OCI-LY7 (cell line): ENCODE results near the gene NCF4. TPM values are rescaled to one million over a fixed set of nuclear protein-coding genes. Genes with fewer than 3 reads are reported as not detected.

Source experiments
- BruUV-seq: library from RNA; stranded (reverse); fragments of 400-500 nt; replicated peaks from 2 replicates; lab custom pipeline; 2021; lab: Mats Ljungman, UMichigan
- CTCF ChIA-PET: fragments of 300-600 bp; sonication (Branson Sonifier 250); formaldehyde crosslinking; loops from one replicate; lab custom pipeline; 2022; ENCODE audit warnings: antibody characterized with exemption; ENCODE audit not compliant: unreplicated experiment; lab: Charles Lee
- POLR2A ChIA-PET: fragments of 300-600 bp; sonication (Branson Sonifier 250); formaldehyde crosslinking; loops from one replicate; lab custom pipeline; 2022; ENCODE audit warnings: antibody characterized with exemption; lab: Charles Lee
- DNase-seq: peaks from one replicate; pipeline ENCODE4 v3.0.0-alpha.2; 2015; ENCODE audit warnings: low spot score
- H2AFZ ChIP-seq: fragments of 200-600 bp; sonication (generic), shearing (Covaris generic); 2 replicates; pipeline ENCODE4 v1.6.1; 2014; ENCODE audit warnings: mild to moderate bottlenecking, antibody characterized with exemption, low read length, moderate library complexity
- H3K27ac ChIP-seq: fragments of 200-600 bp; sonication (generic); 2 replicates; pipeline ENCODE4 v1.5.1; 2014; ENCODE audit warnings: mixed run types, low read depth, mild to moderate bottlenecking, moderate library complexity, low read length, inconsistent platforms; ENCODE audit not compliant: poor library complexity, severe bottlenecking
- H3K36me3 ChIP-seq: fragments of 200-600 bp; sonication (generic); 2 replicates; pipeline ENCODE4 v1.6.1; 2014; ENCODE audit warnings: mild to moderate bottlenecking, antibody characterized with exemption, low read length, moderate library complexity, mixed read lengths; ENCODE audit not compliant: insufficient read depth
- H3K4me1 ChIP-seq: fragments of 200-600 bp; sonication (generic); 2 replicates; pipeline ENCODE4 v1.5.1; 2014; ENCODE audit warnings: mild to moderate bottlenecking, low read length; ENCODE audit not compliant: insufficient read depth, poor library complexity, severe bottlenecking
- H3K4me2 ChIP-seq: fragments of 200-600 bp; sonication (generic); 2 replicates; pipeline ENCODE4 v1.6.1; 2014; ENCODE audit warnings: mild to moderate bottlenecking, low read length
- H3K4me3 ChIP-seq: fragments of 200-600 bp; sonication (generic); 2 replicates; pipeline ENCODE4 v1.5.1; 2014; ENCODE audit warnings: mild to moderate bottlenecking, low read depth, low read length; ENCODE audit not compliant: poor library complexity, severe bottlenecking
- H3K79me2 ChIP-seq: fragments of 200-600 bp; sonication (generic); 2 replicates; pipeline ENCODE4 v1.6.1; 2016; ENCODE audit warnings: low read depth, mild to moderate bottlenecking, low read length, moderate library complexity, mixed read lengths; ENCODE audit not compliant: insufficient read depth
- H3K9me2 ChIP-seq: fragments of 200-600 bp; sonication (generic); 2 replicates; pipeline ENCODE4 v1.6.1; 2016; ENCODE audit warnings: mild to moderate bottlenecking, low read length, mixed read lengths; ENCODE audit not compliant: insufficient read depth
- H3K9me3 ChIP-seq: fragments of 200-600 bp; sonication (generic); 2 replicates; pipeline ENCODE4 v1.6.1; 2014; ENCODE audit warnings: mild to moderate bottlenecking, mixed run types, low read length, mixed read lengths
- H4K20me1 ChIP-seq: fragments of 200-600 bp; sonication (generic); 2 replicates; pipeline ENCODE4 v1.6.1; 2014; ENCODE audit warnings: mild to moderate bottlenecking, antibody characterized with exemption, low read length, moderate library complexity, mixed read lengths; ENCODE audit not compliant: insufficient read depth
- EZH2phosphoT487 ChIP-seq: fragments of 200-600 bp; sonication (generic); IDR thresholded peaks from 2 replicates; pipeline ENCODE4 v1.6.1; 2018; ENCODE audit warnings: low read depth, borderline replicate concordance, mild to moderate bottlenecking, mixed run types, antibody characterized with exemption, low read length, moderate library complexity, mixed read lengths
- intact Hi-C: fragments of 100-400 bp; cut with micrococcal nuclease; formaldehyde crosslinking; loops from one replicate; pipeline ENCODE4 v1.10.0; 2022; ENCODE audit not compliant: unreplicated experiment
- total RNA-seq, 2 experiments: library from RNA; depleted of rRNA in 1 of 2; stranded (reverse); fragments of >200 nt in 1 of 2; shearing (Covaris generic) in 1 of 2; gene quantifications; 2 replicates each; pipeline ENCODE4 v1.2.3, GENCODE V29; 2014 to 2022
- TF ChIP-seq, protein P1 (sequence below): fragments of 200-600 bp; sonication (generic); conservative IDR thresholded peaks from 2 replicates; pipeline ENCODE4 v1.5.1; 2014; ENCODE audit warnings: mild to moderate bottlenecking, antibody characterized with exemption, low read length, moderate library complexity, mixed read lengths

NCF4 gene
- total RNA-seq, 2 experiments from 2014 or later, result 63.6 to 121 TPM

DNA sequence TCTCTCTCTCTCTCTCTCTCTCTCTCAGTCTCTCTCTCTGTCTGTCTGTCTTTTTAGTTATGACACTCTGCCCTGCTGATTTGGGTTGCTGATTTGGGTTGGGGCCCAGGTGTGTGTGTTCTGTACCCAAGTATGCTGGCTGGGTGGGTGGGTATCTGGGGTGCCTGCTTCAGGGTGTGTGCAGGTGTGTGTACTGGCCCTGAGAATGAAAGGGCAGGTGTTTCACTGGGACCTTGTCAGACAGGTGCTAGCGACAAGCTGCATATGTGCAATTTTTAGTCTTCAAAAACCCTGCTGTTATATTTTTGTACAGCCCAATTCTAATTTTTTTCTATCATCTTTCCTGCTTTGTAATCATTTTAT lies 53.6 kb downstream of the NCF4 start:
- TF ChIP-seq EZH2phosphoT487, result no peak
- TF ChIP-seq, protein P1, sequence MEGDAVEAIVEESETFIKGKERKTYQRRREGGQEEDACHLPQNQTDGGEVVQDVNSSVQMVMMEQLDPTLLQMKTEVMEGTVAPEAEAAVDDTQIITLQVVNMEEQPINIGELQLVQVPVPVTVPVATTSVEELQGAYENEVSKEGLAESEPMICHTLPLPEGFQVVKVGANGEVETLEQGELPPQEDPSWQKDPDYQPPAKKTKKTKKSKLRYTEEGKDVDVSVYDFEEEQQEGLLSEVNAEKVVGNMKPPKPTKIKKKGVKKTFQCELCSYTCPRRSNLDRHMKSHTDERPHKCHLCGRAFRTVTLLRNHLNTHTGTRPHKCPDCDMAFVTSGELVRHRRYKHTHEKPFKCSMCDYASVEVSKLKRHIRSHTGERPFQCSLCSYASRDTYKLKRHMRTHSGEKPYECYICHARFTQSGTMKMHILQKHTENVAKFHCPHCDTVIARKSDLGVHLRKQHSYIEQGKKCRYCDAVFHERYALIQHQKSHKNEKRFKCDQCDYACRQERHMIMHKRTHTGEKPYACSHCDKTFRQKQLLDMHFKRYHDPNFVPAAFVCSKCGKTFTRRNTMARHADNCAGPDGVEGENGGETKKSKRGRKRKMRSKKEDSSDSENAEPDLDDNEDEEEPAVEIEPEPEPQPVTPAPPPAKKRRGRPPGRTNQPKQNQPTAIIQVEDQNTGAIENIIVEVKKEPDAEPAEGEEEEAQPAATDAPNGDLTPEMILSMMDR, result no peak
- intact Hi-C loops, result loop anchor here (1.0 to 5.0 kb wide), 2 partner anchors 55 to 63 kb away; no protein-coding TSS in a partner anchor
- ChIA-PET POLR2A (interaction anchor here (1.2 to 1.6 kb wide), 3 partner anchors 16 to 54 kb away, joined by 4 read pairs; no protein-coding TSS in a partner anchor), CTCF (no interaction called here)
- H3K9me3 ChIP-seq, result no peaks in the 10 kb centered on the region
- BruUV-seq, result no TSS peak
- DNase-seq, result peak; percentile 46
- no peaks in the 10 kb centered on the region for H3K79me2 ChIP-seq
- H2AFZ ChIP-seq, result no peak overlapping the region
- 0 out of 2 replicates have a peak, but pooled peaks cover 8% of the 10 kb centered on the region for H3K36me3 ChIP-seq
- peaks cover 35% of the 10 kb centered on the region for H3K4me1 ChIP-seq
- H4K20me1 ChIP-seq, result no peaks in the 10 kb centered on the region
- H3K9me2 ChIP-seq, result no peaks in the 10 kb centered on the region
- H3K27ac ChIP-seq, result peak overlapping the region; percentile 47
- H3K4me2 ChIP-seq, result peak overlapping the region; percentile 67
- H3K4me3 ChIP-seq, result peak overlapping the region; percentile 64

DNA sequence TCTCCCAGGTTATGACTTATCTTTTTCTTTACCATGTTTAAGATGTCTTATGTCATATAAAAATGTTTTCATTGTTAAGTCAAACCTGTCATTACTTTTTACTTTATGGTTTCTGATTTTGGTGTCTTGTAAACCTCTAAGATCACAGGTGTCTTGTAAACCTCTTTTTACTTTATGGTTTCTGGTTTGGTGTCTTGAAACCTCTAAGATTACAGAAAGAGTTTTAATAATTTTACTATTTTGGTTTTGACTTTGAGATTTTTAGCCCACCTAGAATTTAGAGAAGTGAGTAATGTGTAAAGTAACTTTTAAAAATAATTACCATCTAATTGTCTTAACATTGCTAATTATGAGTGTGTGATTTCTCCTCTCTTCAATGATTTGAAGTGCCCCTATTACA lies 55.2 kb downstream of the NCF4 start:
- TF ChIP-seq EZH2phosphoT487, result no peak
- TF ChIP-seq, protein P1, result no peak
- H3K79me2 ChIP-seq, result no peaks in the 10 kb centered on the region
- H3K4me2 ChIP-seq, result peak overlapping the region; percentile 53
- peak overlapping the region; percentile 39 for H3K4me3 ChIP-seq
- no TSS peak for BruUV-seq
- H3K27ac ChIP-seq, result no peak overlapping the region
- no peaks in the 10 kb centered on the region for H3K9me3 ChIP-seq
- no peaks in the 10 kb centered on the region for H3K9me2 ChIP-seq
- no peak for DNase-seq
- H4K20me1 ChIP-seq, result no peaks in the 10 kb centered on the region
- H3K4me1 ChIP-seq, result peaks cover 36% of the 10 kb centered on the region
- intact Hi-C loops, result no loop called here
- ChIA-PET CTCF (no interaction called here), POLR2A (no interaction called here)
- 0 out of 2 replicates have a peak, but pooled peaks cover 8% of the 10 kb centered on the region for H3K36me3 ChIP-seq
- H2AFZ ChIP-seq, result no peak overlapping the region

- intact Hi-C loops, result no loop called here
- Histone ChIP-seq H3K79me2 (no peaks in the 10 kb centered on the region), H3K4me1 (peaks cover 34% of the 10 kb centered on the region), H3K4me2 (no peak overlapping the region), H3K9me3 (no peaks in the 10 kb centered on the region), H2AFZ (no peak overlapping the region), H3K9me2 (no peaks in the 10 kb centered on the region), H4K20me1 (no peaks in the 10 kb centered on the region), H3K27ac (no peak overlapping the region), H3K36me3 (0 out of 2 replicates have a peak, but pooled peaks cover 8% of the 10 kb centered on the region), H3K4me3 (no peak overlapping the region)
- CTCF ChIA-PET, result no interaction called here
- no TSS peak for BruUV-seq
- no peak for TF ChIP-seq EZH2phosphoT487
- TF ChIP-seq, protein P1, result peak; percentile 21; the same call in 1 of the 2 replicates
- no peak for DNase-seq
- POLR2A ChIA-PET, result no interaction called here
Observed at GRCh38 chr22:36918586-36919284, 57.9 kb downstream of the NCF4 start.
